Breast epithelium (tissue), 3 donors: ENCODE data around the gene WFDC5.

Experiments
- CTCF ChIP-seq, 3 donors: fragments of 450-650 bp; IDR thresholded peaks; one replicate each; pipeline ENCODE4 v1.5.1; 2016 to 2017; ENCODE audit warnings: antibody characterized with exemption in 3 of 3, mild to moderate bottlenecking in 3 of 3, moderate library complexity in 3 of 3
- POLR2A ChIP-seq: fragments of 450-650 bp; IDR thresholded peaks from one replicate; pipeline ENCODE4 v1.6.1; 2016; ENCODE audit warnings: antibody characterized with exemption, mild to moderate bottlenecking, moderate library complexity

GRCh38 chr20:45119556-45120266 lies 4.7 kb upstream of the WFDC5 start:
- no peak for TF ChIP-seq POLR2A
- TF ChIP-seq CTCF (IDR thresholded peaks at IDR 0.05): no peak
